Trophoblast cell (in vitro differentiated cells and primary cell): Measurements from ENCODE around the gene SNX21.

ENCODE experiments used
- DNase-seq, 2 donors: peaks; one replicate each; pipeline ENCODE4 v3.0.0-alpha.2; 2016
- H2AFZ ChIP-seq: 2 replicates; pipeline ENCODE4 v1.6.1; 2013; ENCODE audit warnings: low read length, moderate library complexity, mild to moderate bottlenecking; ENCODE audit not compliant: insufficient read depth, poor library complexity
- H2AK5ac ChIP-seq: 2 replicates; pipeline ENCODE4 v1.6.1; 2013; ENCODE audit warnings: mild to moderate bottlenecking, low read length
- H2BK120ac ChIP-seq: 2 replicates; pipeline ENCODE4 v1.6.1; 2013; ENCODE audit warnings: low read length, mild to moderate bottlenecking, moderate library complexity; ENCODE audit not compliant: insufficient read depth, poor library complexity
- H2BK12ac ChIP-seq: 2 replicates; pipeline ENCODE4 v1.6.1; 2013; ENCODE audit warnings: mild to moderate bottlenecking, low read length, moderate library complexity
- H2BK5ac ChIP-seq: 2 replicates; pipeline ENCODE4 v1.6.1; 2013; ENCODE audit warnings: low read length, low read depth, moderate library complexity, mild to moderate bottlenecking; ENCODE audit not compliant: poor library complexity
- H3K14ac ChIP-seq: 2 replicates; pipeline ENCODE4 v1.6.1; 2013; ENCODE audit warnings: mild to moderate bottlenecking, low read length
- H3K18ac ChIP-seq: 2 replicates; pipeline ENCODE4 v1.6.1; 2013; ENCODE audit warnings: mild to moderate bottlenecking, low read length
- H3K23ac ChIP-seq: 2 replicates; pipeline ENCODE4 v1.6.1; 2013; ENCODE audit warnings: low read length
- H3K27ac ChIP-seq: 2 replicates; pipeline ENCODE4 v1.5.1; 2013; ENCODE audit warnings: low read depth, mild to moderate bottlenecking, inconsistent platforms, low read length, moderate library complexity
- H3K27me3 ChIP-seq: 2 replicates; pipeline ENCODE4 v1.6.1; 2013; ENCODE audit warnings: inconsistent platforms, mild to moderate bottlenecking, low read length, moderate library complexity; ENCODE audit not compliant: insufficient read depth
- H3K36me3 ChIP-seq, 2 experiments: 1 replicate in 1 of 2; 2 replicates in 1 of 2; pipeline ENCODE4 v1.6.1; 2013; ENCODE audit warnings: low read length in 2 of 2, mild to moderate bottlenecking in 2 of 2, moderate library complexity in 1 of 2; ENCODE audit not compliant: insufficient read depth in 2 of 2, control insufficient read depth in 1 of 2
- H3K4ac ChIP-seq: 2 replicates; pipeline ENCODE4 v1.6.1; 2013; ENCODE audit warnings: low read depth, mild to moderate bottlenecking, low read length, moderate library complexity
- H3K4me1 ChIP-seq, 2 experiments: 1 replicate in 1 of 2; 2 replicates in 1 of 2; pipeline ENCODE4 v1.6.1; 2013; ENCODE audit warnings: low read length in 2 of 2, mild to moderate bottlenecking in 2 of 2, moderate library complexity in 1 of 2; ENCODE audit not compliant: insufficient read depth in 2 of 2, control insufficient read depth in 1 of 2
- H3K4me2 ChIP-seq: 2 replicates; pipeline ENCODE4 v1.6.1; 2013; ENCODE audit warnings: inconsistent platforms, mild to moderate bottlenecking, low read length, moderate library complexity
- H3K4me3 ChIP-seq: 2 replicates; pipeline ENCODE4 v1.5.1; 2013; ENCODE audit warnings: mild to moderate bottlenecking, low read depth, low read length, inconsistent platforms
- H3K79me1 ChIP-seq: one replicate; pipeline ENCODE4 v1.6.1; 2013; ENCODE audit warnings: low read length
- H3K79me2 ChIP-seq: 2 replicates; pipeline ENCODE4 v1.6.1; 2013; ENCODE audit warnings: low read length, mild to moderate bottlenecking; ENCODE audit not compliant: control insufficient read depth, insufficient read depth, poor library complexity
- H3K9ac ChIP-seq: 2 replicates; pipeline ENCODE4 v1.6.1; 2013; ENCODE audit warnings: mild to moderate bottlenecking, low read length
- H3K9me3 ChIP-seq: 2 replicates; pipeline ENCODE4 v1.6.1; 2013; ENCODE audit warnings: low read depth, mild to moderate bottlenecking, control low read depth, inconsistent platforms, low read length; ENCODE audit not compliant: insufficient read depth
- H4K12ac ChIP-seq: 2 replicates; pipeline ENCODE4 v1.6.1; 2013; ENCODE audit warnings: low read depth, mild to moderate bottlenecking, low read length, moderate library complexity
- H4K8ac ChIP-seq: 2 replicates; pipeline ENCODE4 v1.6.1; 2013; ENCODE audit warnings: low read depth, mild to moderate bottlenecking, low read length, moderate library complexity
- H4K91ac ChIP-seq: one replicate; pipeline ENCODE4 v1.6.1; 2013; ENCODE audit warnings: low read depth, mild to moderate bottlenecking, low read length, moderate library complexity
- WGBS: extraction: QIAGEN DNeasy Blood & Tissue Kit; methylation state at CpG from one replicate; pipeline ENCODE4 v1.1.7; 2013; ENCODE audit warnings: missing lambda C conversion rate; ENCODE audit not compliant: insufficient read length, insufficient coverage; ENCODE audit errors: extremely low coverage; 5-methylcytosine and 5-hydroxymethylcytosine counted together

Gene SNX21

GRCh38 chr20:45810191-45810970, 23.2 kb upstream of the SNX21 start:
- H4K12ac ChIP-seq = no peak overlapping the region
- H2BK5ac ChIP-seq = no peak overlapping the region
- no peak overlapping the region for H3K23ac ChIP-seq
- peaks cover 6% of the 10 kb centered on the region for H3K79me1 ChIP-seq
- peaks cover 0 to 7% of the 10 kb centered on the region in 2 experiments for H3K4me1 ChIP-seq
- no peak for DNase-seq
- H2BK12ac ChIP-seq = no peak overlapping the region
- no peak overlapping the region for H4K8ac ChIP-seq
- H3K14ac ChIP-seq = no peak overlapping the region
- WGBS = 100% methylated on average over 3 of the region's 8 CpGs
- H2AFZ ChIP-seq = no peak overlapping the region
- H3K9me3 ChIP-seq = no peaks in the 10 kb centered on the region
- H3K4me2 ChIP-seq = no peak overlapping the region
- no peak overlapping the region for H3K27ac ChIP-seq
- H3K79me2 ChIP-seq = peaks cover 10% of the 10 kb centered on the region
- no peak overlapping the region for H2BK120ac ChIP-seq
- no peak overlapping the region for H3K18ac ChIP-seq
- H3K4me3 ChIP-seq = no peak overlapping the region
- H3K27me3 ChIP-seq = no peaks in the 10 kb centered on the region
- H3K9ac ChIP-seq = no peak overlapping the region
- no peak overlapping the region for H2AK5ac ChIP-seq
- H3K4ac ChIP-seq = no peak overlapping the region
- H3K36me3 ChIP-seq = peaks cover 19 to 47% of the 10 kb centered on the region in 2 experiments
- no peak overlapping the region for H4K91ac ChIP-seq

- H3K23ac ChIP-seq = no peak within 1 kb of the TSS
- peak; percentile 99 to 100 for DNase-seq
- H2AK5ac ChIP-seq = peak within 1 kb of the TSS; percentile 61
- peak within 1 kb of the TSS; percentile 89 for H4K91ac ChIP-seq
- peak within 1 kb of the TSS; percentile 85 for H3K9ac ChIP-seq
- peak within 1 kb of the TSS; percentile 80 for H3K14ac ChIP-seq
- peak within 1 kb of the TSS; percentile 82 for H2BK120ac ChIP-seq
- peak within 1 kb of the TSS; percentile 86 for H2AFZ ChIP-seq
- H3K36me3 ChIP-seq = peaks cover 26 to 49% of the 10 kb centered on the region in 2 experiments
- H3K27ac ChIP-seq = peak within 1 kb of the TSS; percentile 31
- H3K4me3 ChIP-seq = peak within 1 kb of the TSS; percentile 93
- no peaks in the 10 kb centered on the region for H3K27me3 ChIP-seq
- H3K4ac ChIP-seq = peak within 1 kb of the TSS; percentile 96
- peaks cover 6% of the 10 kb centered on the region for H3K79me1 ChIP-seq
- peak within 1 kb of the TSS; percentile 81 for H3K18ac ChIP-seq
- peak within 1 kb of the TSS; percentile 88 for H4K8ac ChIP-seq
- no peak within 1 kb of the TSS for H2BK12ac ChIP-seq
- H3K4me1 ChIP-seq = peaks cover 4 to 11% of the 10 kb centered on the region in 2 experiments
- H3K4me2 ChIP-seq = peak within 1 kb of the TSS; percentile 88
- peak within 1 kb of the TSS; percentile 58 for H2BK5ac ChIP-seq
- WGBS = no CpG with 5 or more reads among the region's 65 CpGs
- no peaks in the 10 kb centered on the region for H3K9me3 ChIP-seq
- H4K12ac ChIP-seq = peak within 1 kb of the TSS; percentile 21
- peaks cover 10% of the 10 kb centered on the region for H3K79me2 ChIP-seq
These were observed 21.2 kb upstream of the SNX21 start, which contains the start of gene UBE2C for GRCh38 chr20:45812157-45813005. UBE2C (plus strand) TSS chr20:45812644; CDS start chr20:45812696, 52 bp downstream.

- H3K79me2 ChIP-seq = peaks cover 10% of the 10 kb centered on the region
- H4K12ac ChIP-seq = peak overlapping the region; percentile 21
- H3K4me2 ChIP-seq = peak overlapping the region; percentile 88
- H3K4me3 ChIP-seq = peak overlapping the region; percentile 93
- H3K4ac ChIP-seq = peak overlapping the region; percentile 96
- H2BK120ac ChIP-seq = peak overlapping the region; percentile 82
- H3K36me3 ChIP-seq = peaks cover 22 to 49% of the 10 kb centered on the region in 2 experiments
- H2AFZ ChIP-seq = peak overlapping the region; percentile 53
- peak overlapping the region; percentile 1 for H2AK5ac ChIP-seq
- peak overlapping the region; percentile 88 for H4K8ac ChIP-seq
- peak overlapping the region; percentile 89 for H4K91ac ChIP-seq
- no peaks in the 10 kb centered on the region for H3K9me3 ChIP-seq
- H3K9ac ChIP-seq = peak overlapping the region; percentile 85
- peak overlapping the region; percentile 81 for H3K18ac ChIP-seq
- no peaks in the 10 kb centered on the region for H3K27me3 ChIP-seq
- H2BK12ac ChIP-seq = no peak overlapping the region
- peak overlapping the region; percentile 58 for H2BK5ac ChIP-seq
- H3K79me1 ChIP-seq = peaks cover 6% of the 10 kb centered on the region
- no CpG with 5 or more reads among the region's 11 CpGs for WGBS
- peak overlapping the region; percentile 80 for H3K14ac ChIP-seq
- no peak overlapping the region for H3K23ac ChIP-seq
- no peak overlapping the region for H3K27ac ChIP-seq
- H3K4me1 ChIP-seq = peaks cover 7 to 15% of the 10 kb centered on the region in 2 experiments
- no peak for DNase-seq
These were observed 20.6 kb upstream of the SNX21 start for GRCh38 chr20:45813006-45813340.

- H3K27me3 ChIP-seq = no peaks in the 10 kb centered on the region
- no peak overlapping the region for H2AK5ac ChIP-seq
- no peak overlapping the region for H2BK12ac ChIP-seq
- H3K14ac ChIP-seq = no peak overlapping the region
- H3K4me2 ChIP-seq = peak overlapping the region; percentile 88
- no peak overlapping the region for H2AFZ ChIP-seq
- no peak overlapping the region for H4K91ac ChIP-seq
- H2BK5ac ChIP-seq = no peak overlapping the region
- no peak overlapping the region for H3K27ac ChIP-seq
- H3K4ac ChIP-seq = peak overlapping the region; percentile 96
- no peak for DNase-seq
- no peaks in the 10 kb centered on the region for H3K9me3 ChIP-seq
- H3K4me1 ChIP-seq = peaks cover 7 to 18% of the 10 kb centered on the region in 2 experiments
- H2BK120ac ChIP-seq = no peak overlapping the region
- H3K18ac ChIP-seq = no peak overlapping the region
- H4K12ac ChIP-seq = no peak overlapping the region
- no peak overlapping the region for H3K23ac ChIP-seq
- H3K79me1 ChIP-seq = peaks cover 6% of the 10 kb centered on the region
- peaks cover 19 to 44% of the 10 kb centered on the region in 2 experiments for H3K36me3 ChIP-seq
- peaks cover 10% of the 10 kb centered on the region for H3K79me2 ChIP-seq
- peak overlapping the region; percentile 88 for H4K8ac ChIP-seq
- peak overlapping the region; percentile 93 for H3K4me3 ChIP-seq
- peak overlapping the region; percentile 85 for H3K9ac ChIP-seq
- WGBS = no CpG with 5 or more reads among the region's 7 CpGs
These were observed 20.1 kb upstream of the SNX21 start for GRCh38 chr20:45813489-45813888.
